Measurements from ENCODE around the gene MLN.

Gene MLN

DNA sequence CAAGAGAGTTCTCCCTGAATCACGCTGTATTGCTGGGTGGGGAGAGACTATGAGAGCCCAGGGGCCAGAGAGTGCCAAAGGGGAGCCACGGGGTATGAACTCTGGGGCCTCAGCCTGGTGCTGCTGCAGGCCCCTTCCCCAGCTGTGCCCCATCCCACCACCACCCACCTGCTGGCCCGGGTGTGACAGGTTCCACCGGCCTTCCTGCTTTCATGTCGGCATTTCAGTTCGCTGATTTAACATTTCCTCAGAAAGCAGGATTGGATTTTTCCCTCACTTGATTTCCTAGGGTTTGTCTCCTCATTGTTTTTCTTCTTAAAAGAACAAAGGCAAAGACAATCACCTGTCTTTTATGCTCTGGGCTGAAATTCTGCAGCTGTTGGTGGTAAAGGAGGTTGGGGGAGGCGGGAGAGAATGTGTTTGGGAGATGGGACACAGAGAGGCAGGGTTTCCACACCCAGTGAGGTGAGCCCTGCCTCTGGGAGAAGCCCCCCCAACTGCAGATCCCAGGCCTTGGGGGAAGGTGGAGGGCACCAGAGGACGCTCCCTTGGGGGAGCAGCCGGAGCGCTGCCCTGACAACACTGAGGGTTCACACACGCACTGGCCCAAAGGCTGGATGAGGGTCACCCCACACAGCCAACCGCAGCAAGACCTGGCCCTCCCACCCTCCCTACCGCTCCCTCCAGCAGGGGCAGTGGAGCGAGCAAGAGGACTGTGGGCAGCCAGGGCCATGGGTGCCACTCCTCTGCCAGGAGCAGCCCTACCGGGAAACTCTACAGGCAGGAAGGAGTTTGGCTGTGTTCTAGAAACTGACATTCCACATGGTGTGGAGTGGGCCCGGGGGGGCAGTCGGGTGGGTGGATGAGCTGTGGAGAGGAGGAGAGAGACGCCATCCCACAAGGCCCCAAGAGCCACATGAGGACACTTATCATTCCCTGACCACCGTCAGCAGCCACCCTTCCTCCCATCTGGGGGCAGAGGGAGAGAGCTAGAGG lies 10.5 kb upstream of the MLN start:
- DNase-seq: no peak

DNA sequence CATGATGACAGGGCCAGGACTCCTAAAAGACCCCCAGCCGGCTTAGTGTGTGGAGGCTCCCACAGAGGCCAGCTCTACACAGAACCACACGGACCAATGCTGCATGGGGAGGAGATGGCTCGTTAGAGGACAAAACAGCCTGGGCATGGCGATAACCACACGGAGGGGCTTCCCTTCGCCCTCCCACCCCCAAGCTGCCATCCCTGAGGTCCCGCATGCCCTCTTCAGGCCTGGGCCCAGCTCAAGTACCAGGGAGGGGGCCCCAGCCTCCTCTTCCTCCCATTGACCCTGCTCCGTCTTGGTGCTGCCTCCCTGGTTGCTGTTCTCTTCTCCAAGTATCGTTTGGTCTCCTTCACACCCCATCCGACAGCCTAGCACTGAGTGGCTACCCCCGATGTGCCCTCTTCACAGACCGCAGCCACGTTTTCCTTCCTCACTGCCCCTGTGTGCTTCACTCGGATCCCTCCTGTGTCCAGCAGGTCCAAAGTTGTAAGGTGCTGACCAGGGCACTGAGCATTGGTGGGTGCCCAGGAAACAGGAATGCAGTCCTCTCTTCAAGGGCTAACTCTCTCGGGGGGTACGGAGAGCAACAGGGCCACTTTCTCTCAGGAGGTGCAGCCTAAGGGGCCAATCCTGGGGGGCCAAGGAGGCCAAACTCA lies 9.6 kb upstream of the MLN start:
- no peak for DNase-seq

DNA sequence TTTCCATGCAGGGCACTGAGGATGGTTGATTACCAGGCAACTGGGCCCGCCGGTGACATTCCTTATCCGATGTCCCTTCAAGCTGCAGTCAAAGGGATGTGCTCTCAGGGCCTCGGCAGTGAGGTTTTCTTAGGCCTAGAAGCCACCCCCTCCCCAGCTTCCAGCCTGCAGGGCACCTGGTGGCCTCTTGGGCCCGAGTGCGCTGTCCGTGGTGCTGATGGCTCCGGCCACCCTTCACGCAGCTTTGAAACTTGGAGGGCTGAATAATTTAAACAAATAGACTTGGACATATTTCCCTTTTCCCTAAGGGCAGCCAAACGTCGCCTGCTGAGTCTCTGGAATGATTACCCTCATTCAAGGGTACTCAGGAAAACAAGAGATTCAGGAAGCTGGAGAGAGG lies 8.9 kb upstream of the MLN start:
- DNase-seq: no peak

DNA sequence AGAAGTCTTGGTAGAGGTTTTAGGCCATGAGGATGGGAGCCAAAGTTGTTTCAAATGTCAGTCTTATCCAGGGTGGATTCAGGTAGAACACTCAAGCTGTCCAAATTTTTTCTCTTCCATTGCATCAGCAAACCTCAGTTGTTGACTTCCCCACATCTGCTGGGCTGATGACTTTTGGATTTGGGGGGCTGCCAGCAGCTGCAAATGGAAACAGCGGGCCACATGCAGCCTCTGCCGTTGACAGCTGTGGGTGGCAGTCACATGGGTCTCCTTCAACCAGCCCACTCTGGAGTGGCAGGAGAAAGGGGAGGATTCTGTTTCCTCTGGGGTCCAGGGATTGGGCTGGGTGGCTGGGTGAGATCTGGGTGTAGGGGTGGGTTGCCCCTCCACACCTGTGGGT lies 5.8 kb upstream of the MLN start:
- no peak for DNase-seq

DNA sequence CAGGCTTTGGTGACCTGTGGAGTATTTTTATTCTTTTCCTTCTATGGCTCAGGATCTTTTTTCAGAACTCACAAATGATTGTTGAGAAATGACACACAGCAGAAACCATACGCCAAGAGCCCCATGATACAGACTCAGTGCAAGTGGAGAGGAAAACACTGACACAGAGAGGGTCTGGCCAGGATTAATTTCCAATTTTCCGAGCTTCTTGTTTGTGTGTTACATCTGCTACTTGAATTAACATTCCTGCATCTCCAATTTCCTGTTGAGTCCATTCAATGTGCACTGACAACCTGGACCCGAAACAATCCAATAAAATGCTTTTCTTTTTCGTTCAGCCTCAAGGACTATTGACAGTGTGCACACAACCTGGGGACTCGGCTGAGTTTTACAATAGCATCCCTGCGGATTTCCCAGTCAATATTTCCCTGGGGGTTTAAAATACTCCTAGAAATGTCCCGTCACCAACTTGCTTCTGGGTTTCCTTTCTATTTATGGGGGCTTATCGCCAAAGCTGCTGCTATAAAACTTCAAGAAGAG lies 4.9 kb upstream of the MLN start:
- no peak for DNase-seq

DNA sequence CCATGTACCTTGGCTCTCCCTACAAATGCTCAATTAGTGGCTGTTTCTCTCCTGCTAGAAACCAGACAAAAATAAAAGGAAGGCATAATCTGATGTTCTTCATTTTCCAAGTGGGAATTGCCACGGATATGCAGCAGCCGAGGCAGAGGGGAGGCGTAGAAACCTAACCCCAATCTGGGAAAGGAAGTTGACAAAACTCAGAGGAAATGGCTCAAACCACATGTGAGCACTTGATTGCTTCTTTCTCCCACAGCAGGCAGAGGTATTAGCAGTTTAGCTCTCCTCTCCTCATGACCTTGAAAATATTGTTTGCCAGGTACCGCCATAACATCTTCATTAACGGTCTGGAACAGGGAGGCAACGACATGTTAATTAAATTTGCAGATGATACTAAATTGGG lies 3.8 kb upstream of the MLN start:
- no peak for DNase-seq

DNA sequence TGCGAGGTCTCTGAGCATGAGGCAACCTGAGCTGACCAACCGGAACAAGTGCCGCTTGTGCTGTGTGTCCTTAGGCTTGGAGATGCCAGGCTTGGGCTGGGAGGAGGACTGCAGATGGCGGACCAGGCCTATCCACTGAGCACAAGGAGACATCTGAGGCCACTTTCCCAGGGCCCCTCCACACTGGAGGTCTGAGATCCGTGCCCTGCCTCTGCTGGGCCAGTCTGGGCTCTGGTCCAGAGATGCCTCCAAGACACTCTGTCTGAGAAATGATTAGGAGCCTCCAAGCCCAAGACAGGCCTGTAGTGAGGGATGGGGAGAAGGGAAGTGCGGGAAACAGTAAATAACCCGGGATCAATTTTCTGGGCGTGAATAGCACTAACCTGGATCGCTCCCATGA lies 3.0 kb upstream of the MLN start:
- no peak for DNase-seq

DNA sequence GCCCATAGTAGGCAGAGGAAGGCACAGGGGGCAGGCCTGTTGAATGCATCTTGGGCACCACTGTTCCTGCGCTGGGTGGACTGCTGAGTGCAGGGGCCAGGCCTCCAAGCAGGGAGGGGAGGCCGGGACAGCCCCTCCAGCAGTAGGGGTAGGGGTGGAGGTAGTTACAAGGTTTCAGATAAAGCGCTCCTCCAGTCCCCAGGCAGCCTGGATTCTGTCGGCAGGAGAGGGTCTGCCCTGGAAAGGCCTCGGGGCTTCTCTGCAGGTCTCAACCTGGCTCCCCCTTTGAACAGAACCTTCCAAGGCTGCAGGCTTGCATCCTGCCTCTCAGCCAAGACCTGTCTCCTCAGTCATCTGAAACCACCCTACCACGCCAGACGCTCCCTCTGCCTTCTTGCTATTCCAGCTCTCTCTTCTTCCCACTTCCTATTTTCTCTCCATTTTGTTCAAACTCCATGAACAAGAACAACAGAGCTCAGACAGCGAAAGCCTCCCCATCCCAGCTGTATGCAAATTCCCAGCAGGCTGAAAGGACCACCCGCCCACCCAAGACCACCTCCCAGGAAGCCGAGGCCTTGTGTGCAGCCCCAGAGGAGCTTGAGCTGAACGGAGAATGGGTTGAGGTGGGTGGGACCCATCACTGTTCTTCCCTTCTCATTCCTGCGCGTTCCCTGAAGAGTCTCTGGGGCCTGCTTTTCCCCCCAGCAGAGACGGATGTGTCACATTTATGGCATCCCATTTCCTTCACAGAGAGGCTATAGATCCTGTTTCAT lies 1.4 kb downstream of the MLN start:
- no peak for DNase-seq

DNA sequence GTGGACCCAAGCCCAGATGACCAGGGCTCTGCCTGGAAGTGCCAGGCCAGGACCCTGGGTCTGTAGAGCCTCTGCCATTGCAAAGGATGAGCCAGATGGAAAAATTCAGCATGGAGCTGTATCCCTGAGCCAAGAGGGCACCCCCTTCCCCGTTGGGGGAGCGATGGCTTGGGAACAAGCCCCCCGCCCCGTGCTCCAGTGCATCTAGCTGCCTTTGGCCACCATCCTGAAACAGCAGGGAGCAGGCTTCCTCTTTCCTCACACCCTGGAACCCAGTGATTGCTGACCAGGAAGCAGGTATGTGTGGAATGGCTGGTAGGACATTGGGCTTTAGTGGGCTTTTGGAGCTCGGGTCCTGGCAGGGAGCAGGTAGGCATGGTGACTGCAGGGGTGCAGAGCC lies 2.2 kb downstream of the MLN start:
- no peak for DNase-seq

DNA sequence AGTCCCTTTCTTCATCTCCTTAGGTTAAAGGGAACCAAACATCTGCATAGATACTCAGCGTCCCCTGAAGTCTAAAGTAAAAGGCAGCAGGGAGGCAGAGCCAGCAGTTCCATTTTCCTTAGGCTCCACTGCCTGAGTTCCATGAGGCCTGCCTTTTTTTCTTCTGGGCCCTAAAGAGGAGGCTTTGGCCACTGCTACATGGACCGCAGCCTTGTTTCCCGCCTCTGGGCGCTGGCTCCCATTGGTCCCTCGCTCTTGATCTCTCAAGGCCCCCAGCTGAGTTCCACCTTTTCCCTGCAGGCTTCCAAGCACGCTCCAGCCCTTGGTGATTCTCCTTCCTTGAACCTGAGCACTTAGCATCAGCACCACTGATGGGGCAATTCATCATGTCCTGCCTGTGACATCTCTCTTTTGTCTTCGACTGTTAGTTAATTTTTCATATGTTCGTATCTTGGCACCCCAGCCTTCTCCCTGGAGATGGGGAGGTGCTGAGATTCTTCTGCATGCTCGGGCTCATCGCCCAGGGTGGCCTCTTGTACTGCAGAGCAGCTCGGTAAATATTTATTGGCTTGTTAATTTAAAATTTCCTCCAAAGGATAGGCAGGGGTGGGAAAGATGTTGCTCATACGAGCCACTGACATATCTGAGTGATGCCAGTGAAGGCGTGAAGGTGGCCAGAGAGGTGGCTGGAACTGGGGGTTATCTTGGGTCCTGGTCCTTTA lies 3.4 kb downstream of the MLN start:
- no peak for DNase-seq

DNA sequence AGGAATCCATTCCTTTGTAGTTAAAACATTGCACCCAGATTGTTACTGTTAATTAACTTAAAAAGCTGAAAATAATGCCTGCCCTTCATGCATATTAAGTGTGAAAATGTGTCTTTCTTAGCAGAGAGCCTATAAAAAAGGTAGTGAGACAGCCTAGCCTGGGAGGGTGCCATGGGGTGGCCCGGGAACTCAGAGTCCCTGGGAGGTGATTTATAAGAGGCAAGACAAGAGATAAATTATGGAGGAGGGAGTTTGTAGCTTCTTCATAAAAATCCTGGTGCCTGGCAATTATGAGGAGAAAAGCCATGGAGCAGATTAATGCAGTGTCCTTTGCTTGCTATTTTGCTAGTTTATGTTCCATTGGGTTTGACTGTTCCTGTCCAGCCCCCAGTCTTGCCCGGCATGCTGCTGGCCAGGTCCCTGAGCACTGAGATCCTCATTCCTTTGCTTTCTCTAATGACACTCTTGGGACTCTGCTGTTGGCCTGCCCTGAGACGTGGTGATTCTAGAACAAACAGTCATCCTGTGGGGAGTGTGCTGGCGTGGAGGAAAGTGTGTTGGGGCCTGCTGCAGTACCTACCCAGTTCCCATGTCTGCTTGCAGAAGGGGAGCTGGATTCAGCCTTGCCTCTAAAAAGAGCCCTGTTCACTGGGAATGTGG lies 4.2 kb downstream of the MLN start:
- no peak for DNase-seq

DNA sequence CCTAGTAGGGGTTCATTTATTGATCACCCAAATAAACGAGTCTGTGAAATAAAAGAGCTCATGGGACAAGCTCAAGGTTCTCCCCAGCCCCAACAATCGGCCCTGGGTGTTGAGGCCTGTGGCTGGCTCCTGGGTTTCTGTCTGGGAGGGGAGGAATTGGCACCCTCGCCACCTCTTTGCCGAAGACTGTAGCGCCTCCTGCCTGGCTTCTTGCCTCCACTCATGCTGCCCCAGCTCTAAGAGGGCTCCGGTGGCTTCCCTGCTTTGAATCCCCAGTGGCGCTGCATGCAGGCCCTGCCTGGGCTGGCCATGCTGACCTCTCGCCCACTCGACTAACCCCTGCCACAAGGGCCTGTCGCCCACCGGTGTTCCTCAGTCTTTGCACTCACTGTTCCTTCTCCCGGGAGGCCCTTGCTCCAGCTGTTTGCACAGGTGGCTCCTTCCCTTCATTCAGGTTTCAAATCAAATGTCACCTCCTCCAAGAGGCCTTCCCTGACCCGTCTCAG lies 5.4 kb downstream of the MLN start:
- no peak for DNase-seq

DNA sequence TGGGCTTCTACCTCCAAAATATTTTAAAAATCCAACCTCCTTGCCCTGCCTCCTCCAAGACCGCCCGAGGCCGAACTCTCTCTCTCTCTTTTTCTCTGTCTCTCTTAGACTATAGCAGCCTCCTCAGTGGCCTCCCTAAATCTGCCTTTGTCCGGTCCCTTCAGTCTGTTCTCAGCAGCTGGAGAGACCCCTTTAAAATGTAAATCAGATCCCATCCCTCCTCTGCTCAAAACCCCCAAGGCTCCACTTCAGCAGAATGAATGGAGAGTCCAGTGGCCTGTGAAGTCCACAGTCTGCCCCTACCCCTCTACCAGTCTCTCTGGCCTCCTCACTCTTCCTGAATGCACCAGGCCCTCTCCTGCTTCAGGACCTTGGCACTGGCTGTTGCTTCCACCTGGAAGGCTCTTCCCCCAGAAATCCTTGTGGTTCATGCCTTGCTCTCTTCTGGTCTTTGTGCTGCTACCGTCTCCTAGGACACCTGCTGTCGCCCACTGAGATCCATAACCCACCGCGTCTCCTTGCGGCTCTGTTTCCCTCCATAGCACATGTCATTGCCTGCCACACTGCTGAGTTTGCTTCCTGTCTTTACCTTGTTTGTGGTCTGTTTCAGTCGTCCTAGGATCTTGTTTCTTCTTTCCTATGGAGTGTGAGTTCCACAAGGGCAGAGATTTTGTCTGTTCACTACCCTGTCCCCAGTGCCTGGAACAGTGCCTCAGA lies 6.0 kb downstream of the MLN start:
- no peak for DNase-seq

DNA sequence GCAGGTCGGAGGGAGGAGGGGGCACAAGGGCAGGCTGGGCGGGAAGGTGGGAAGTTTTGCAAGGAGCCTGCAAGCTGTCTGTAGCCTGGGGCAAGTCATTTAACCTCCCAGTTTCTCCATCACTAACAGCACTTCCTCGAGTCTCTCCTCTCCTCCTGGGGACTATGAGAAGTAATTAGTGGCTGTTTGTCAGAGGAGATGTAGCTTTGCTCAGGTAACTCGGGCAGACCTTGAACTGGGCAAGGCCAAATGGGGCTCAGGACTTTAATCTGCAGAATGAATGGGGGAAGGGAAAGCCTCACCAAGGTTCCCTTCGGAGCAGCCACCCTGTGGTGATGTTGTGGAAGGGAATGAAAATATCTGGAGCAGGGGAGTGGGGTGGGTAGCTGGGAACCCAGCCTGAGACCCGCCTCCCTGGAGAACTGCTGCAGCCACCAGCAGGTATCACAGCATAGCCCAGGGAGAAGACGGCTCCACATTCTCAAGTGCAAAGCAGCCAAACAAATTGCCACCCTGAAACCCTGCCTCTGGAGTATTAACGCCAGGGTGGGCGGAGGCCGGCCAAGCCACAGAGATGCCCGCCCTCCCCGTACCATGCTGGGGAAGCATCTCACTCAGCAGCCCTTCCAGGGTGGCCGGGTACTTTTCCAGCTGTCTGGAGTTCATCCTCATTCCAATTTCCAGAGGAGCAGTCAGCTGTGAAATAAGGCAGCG lies 8.7 kb downstream of the MLN start:
- no peak for DNase-seq

DNA sequence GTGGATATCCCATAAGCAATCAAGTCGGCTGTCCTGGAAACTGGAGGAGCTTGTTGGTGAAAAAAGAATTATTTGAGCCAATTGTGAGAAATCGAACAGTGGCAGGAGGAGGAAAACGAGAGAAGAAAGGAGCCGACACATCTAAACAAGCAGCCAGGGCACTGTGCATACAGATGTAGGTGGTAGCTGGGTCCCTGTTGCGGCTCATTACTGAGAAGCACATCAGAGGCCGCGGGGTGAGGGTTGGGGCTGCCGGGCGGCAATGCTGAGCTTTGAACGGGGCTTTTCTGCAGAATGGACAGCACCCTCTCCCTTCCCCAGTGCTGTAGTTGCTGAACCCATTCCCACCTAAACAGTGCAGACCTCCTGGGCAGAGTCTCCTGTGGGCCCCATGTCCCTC lies 10.8 kb downstream of the MLN start:
- DNase-seq: no peak

DNA sequence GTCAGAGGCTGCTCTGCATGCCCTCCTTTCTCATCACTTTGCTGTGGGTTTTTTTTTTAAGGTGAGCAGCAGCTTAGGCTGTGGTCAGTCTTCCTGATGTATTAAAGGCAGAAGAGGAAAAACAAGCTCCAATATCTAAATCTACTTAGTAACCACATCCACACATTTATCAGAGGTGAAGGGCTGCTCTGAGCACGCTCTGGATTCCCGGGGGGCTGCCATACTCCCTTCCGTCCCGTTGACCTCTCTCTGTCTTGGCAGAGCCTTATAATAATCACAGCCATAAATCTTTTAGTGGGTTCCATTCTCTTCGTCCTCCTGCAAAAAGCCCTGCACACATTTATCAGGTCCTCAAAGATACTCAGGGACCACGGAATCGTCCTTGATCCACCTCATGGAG lies 12.2 kb downstream of the MLN start:
- DNase-seq: no peak

DNA sequence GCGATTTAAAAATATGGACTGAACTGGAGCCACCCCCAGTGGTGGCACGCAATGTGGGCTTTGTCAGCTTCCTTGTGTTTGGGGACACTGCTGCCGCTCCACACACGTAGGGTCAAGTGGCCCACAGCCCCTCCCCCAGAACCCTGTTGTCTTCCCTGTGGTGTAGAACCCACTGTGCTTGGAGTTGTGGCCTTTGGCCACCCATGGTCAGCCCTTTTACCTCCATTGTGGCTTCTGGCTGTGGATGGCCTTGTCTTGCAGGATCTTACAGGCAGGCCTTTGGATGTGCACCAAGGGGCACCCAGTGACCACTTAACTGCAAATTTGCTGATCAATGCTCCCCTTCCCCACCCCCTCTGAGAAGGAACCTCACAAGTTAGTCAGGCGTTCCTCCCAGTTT lies 12.9 kb downstream of the MLN start:
- DNase-seq: no peak

DNA sequence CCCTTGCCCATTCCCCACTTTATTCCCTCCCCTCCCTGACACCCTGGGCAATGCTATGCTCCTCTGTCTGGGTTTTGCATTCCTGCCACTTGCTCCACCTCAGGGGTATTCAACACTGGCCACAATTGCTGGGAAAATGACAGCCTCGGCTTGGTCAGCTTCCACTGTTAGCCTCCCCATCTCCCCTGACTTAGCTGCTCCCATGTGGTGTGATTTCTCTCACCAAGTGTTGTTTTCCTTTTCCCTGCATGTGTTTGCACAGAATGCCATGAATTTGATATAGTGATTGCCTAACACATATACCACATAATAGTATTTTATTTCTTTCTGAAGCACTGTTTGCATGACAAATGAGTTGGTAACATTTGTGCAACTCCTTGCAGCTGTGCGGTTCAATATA lies 13.4 kb downstream of the MLN start:
- no peak for DNase-seq

DNA sequence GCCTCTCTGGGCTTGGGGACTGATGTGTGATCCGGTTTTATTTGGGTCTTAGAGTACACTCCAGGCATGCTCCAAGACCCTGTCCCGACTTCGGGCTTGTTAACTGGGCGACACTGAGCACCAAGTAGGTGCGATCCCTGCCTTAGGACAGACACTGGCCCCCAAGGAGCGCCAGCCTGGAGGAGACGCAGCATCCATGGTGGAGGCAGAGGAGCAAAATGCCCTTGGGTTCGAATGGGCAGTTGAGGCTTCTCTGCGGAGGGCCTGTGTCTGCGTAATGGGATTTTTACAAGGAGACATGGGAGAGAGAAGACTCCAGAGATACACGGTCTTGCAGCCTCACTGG lies 14.3 kb downstream of the MLN start:
- no peak for DNase-seq

Measured in effector CD4-positive, alpha-beta T cell (primary cell).